ENCODE results near the gene CIAO2A. TPM values are rescaled to one million over a fixed set of nuclear protein-coding genes. Genes with fewer than 3 reads are reported as not detected.

CIAO2A gene
- total RNA-seq, 4 donors from 2014 or later = 40.3 to 162 (median 55.5) TPM

DNA sequence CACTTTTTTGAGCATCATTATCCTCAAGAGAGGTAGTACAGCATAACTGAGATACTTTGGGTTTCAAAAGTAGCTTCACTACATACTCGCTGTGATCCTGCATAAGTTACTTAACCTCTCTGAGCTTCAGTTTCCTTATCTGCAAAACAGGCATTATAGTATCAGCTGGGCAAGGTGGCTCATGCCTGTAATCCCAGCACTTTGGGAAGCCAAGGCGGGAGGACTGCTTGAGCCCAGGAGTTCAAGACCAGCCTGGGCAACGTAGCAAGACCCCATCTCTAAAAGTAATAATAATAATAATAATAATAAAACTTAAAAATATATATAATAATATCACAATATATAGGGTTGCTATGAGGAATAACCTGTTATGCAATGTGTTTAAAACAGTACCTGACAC, 10.9 kb downstream of the CIAO2A start:
- TF ChIP-seq, protein P1, sequence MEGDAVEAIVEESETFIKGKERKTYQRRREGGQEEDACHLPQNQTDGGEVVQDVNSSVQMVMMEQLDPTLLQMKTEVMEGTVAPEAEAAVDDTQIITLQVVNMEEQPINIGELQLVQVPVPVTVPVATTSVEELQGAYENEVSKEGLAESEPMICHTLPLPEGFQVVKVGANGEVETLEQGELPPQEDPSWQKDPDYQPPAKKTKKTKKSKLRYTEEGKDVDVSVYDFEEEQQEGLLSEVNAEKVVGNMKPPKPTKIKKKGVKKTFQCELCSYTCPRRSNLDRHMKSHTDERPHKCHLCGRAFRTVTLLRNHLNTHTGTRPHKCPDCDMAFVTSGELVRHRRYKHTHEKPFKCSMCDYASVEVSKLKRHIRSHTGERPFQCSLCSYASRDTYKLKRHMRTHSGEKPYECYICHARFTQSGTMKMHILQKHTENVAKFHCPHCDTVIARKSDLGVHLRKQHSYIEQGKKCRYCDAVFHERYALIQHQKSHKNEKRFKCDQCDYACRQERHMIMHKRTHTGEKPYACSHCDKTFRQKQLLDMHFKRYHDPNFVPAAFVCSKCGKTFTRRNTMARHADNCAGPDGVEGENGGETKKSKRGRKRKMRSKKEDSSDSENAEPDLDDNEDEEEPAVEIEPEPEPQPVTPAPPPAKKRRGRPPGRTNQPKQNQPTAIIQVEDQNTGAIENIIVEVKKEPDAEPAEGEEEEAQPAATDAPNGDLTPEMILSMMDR (IDR thresholded peaks at IDR 0.05; ENCODE audit: low read depth) = no peak

DNA sequence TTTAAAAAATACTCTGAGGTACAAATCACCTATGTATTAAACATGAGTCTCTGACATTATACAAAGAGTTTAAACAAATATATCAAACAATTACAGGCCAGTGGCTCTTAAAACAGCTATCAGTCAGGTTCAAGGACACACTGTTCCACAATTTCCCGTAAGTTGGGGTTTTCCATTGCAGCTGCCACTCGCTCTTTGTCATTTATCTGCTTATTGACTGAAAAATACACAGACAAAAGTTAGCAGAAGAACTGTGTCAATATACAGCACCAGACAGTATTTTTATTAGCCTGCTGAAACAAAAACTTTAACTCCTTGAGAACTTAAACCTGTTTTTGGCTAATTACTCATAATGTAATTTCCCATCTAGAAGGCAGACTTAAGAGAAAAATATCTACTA, 20.8 kb downstream of the CIAO2A start:
- TF ChIP-seq, protein P1 (IDR thresholded peaks at IDR 0.05; ENCODE audit: low read depth) = no peak

DNA sequence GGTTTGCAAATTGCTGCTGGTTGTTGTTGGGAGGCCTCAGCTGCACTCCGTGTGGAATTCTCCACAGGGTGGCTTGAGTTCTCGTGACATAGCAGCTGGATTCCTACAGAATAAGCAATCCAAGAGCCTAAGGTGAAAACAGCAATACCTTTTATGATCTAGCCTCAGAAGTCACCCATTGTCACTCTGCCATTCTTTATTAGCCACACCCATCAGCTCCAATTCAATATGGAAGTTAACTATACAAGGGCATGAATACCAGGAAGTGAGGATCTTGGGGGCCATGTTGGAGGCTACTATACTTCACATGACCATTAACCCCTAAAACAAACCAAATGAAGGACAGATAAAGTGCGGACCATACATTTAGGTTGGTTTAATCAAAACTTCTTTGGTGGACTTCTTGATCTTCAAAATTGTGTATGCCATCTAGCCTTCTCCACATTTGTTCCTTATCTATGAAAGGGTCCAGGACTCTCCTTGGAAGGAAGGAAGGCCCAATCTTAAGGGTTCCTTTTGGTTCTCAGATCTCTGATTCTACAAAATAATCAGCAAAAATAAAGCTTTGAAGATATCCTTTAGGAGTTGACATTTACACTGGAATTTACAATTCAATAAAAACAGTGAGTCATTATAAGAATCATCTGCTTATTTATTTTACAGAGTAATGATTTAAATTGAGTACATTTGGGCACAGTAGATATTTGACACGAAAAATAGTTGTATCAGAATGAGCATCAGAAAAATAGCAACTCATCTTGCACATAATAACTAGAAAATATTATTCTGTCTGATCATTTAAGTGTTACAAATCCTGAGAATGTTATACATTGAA, 21.5 kb downstream of the CIAO2A start:
- TF ChIP-seq, protein P1 (IDR thresholded peaks at IDR 0.05; ENCODE audit: low read depth) = no peak

DNA sequence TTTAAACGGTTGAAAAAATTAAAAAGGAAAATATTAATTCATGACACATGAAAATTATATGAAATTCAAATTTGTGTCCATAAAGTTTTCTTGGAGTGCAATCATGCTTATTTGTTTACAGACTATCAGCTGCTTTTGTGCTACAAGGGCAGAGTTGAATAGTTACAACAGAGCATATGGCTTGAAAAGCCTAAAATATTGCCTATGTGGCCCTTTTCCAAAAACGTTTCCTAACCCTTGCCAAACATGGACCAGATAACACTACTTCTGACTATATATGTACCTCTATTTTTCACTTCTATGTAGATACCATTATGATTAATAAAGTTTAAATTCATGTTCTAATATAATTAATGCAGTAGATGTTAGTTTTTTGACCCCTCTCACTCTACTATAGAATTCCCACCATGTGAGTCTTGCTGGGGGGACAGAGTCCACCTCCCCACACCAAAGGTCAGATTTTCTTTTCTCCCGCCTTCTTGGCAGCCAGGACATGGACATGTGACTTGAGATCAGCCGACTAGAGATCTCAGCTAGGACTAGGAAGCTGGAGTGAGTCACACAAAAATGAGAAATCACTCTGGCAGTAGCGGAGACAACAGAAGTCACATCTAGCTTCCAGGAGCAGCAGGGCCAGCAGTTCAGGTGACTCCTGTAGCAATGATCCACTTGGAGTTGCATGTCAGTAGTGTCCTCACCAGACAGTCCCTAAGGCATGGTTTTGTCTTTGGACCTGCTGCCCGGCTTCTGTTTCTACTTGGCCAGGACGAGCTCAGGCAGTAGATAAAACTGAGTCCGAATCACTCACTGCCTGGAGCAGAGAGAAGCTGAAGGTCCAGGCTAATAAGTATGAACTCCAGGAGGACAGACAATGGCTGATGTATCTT, 22.4 kb downstream of the CIAO2A start:
- TF ChIP-seq, protein P1 (IDR thresholded peaks at IDR 0.05; ENCODE audit: low read depth) = no peak

DNA sequence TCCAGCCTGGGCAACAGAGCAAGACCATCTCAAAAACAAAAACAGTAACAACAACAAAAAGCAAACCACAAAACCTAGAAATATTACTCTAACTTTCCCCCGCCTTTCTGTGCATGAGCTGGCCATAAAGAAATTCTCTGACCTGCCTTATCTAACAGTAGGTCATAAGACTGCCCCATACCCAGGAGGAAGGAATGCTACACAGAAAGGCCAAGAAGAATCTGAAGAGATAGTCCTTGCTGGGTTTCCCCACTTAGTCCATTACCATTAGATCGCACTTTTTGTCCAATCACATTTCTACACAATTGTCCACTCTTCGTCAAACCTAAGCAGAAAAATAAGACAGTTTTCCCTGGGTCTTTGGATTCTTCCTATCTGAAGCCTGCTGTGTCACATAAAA, 23.5 kb downstream of the CIAO2A start:
- TF ChIP-seq, protein P1 (IDR thresholded peaks at IDR 0.05; ENCODE audit: low read depth) = no peak

DNA sequence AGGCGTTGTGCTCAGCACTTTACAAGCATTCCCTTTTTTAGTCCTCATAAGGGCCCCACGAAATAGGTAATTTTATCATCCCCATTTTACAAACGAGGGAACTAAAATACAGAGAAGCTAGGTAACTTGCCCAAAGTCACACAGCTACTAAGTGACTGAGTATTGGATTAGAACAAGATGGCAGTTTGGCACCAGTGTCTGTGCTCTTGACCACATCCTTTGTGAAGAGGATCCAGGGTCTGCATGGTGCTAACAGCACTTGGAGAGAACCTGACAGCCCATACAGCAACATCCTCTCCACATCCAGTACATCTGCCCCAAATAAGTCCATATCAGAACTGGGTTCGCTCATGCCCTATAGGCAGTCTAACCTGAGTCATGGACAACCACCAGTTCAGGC, 25.5 kb downstream of the CIAO2A start:
- TF ChIP-seq, protein P1 (IDR thresholded peaks at IDR 0.05; ENCODE audit: low read depth) = no peak

DNA sequence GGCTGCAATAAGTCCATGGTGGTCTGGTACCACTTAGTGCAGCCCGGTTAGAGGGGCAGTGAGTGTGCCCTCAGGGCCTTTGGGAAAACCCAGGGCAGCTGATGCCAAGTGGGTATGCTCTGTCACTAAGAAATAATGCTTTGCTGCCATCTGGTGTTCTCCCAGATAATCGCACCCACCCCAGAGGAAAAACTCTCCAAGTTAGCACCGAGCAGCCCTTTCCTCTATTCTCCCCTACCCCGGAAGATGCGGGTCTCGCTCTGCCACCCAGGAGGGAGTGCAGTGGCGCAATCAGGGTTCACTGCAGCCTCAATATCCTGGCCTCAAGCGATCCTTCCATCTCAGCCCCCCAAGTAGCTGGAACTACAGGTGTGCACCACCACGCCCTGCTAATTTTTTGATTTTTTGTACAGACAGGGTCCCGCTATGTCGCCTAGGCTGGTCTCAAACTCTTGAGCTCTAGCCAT, 26.0 kb downstream of the CIAO2A start:
- TF ChIP-seq, protein P1 (IDR thresholded peaks at IDR 0.05; ENCODE audit: low read depth) = no peak

All from subcutaneous adipose tissue (tissue), 4 donors.